K562 (cell line): Measurements from ENCODE around the gene BRWD1. TPM values are rescaled to one million over a fixed set of nuclear protein-coding genes. Genes with fewer than 3 reads are reported as not detected.
A peak's percentile ranks its signal among the peaks of the same experiment; 100 is the strongest.

Experiments used
- ARID3A ChIP-seq: IDR thresholded peaks from 2 replicates; pipeline ENCODE4 v1.6.1; 2012; ENCODE audit warnings: low read depth, low read length, improper control_type of control experiment, borderline replicate concordance
- ATF6 ChIP-seq: sonication (generic); formaldehyde crosslinking; IDR thresholded peaks from 2 replicates; pipeline ENCODE4 v1.4.0; 2020; ENCODE audit warnings: mild to moderate bottlenecking, missing genetic modification reagents
- CCNT2 ChIP-seq: IDR thresholded peaks from 2 replicates; pipeline ENCODE4 v1.6.1; 2011; ENCODE audit warnings: borderline replicate concordance, low read depth, mild to moderate bottlenecking, moderate library complexity, mixed read lengths, low read length; ENCODE audit not compliant: insufficient read length; ENCODE audit errors: extremely low read depth
- E2F3 ChIP-seq: fragments of 250-450 bp; sonication (Bioruptor Pico); IDR thresholded peaks from 2 replicates; pipeline ENCODE4 v1.4.0; 2020; ENCODE audit warnings: mild to moderate bottlenecking
- KHSRP ChIP-seq: fragments of 450-650 bp; IDR thresholded peaks from 2 replicates; pipeline ENCODE4 v1.6.1; 2017
- KLF16 ChIP-seq: IDR thresholded peaks from 2 replicates; pipeline ENCODE4 v1.6.1; 2016; ENCODE audit warnings: antibody characterized with exemption
- MYBL2 ChIP-seq, 2 experiments: fragments of 450-650 bp in 1 of 2; sonication (generic) in 1 of 2; formaldehyde crosslinking in 1 of 2; IDR thresholded peaks; 2 replicates each; pipeline versions ENCODE4 v1.6.1 to v1.8.1; 2017 to 2022; ENCODE audit warnings: borderline replicate concordance in 1 of 2, inconsistent platforms in 1 of 2, low read depth in 1 of 2, mild to moderate bottlenecking in 1 of 2, missing genetic modification reagents in 1 of 2, moderate library complexity in 1 of 2
- PRDM10 ChIP-seq: fragments of 450-650 bp; IDR thresholded peaks from 2 replicates; pipeline ENCODE4 v1.6.1; 2018; ENCODE audit not compliant: partially characterized antibody
- PRPF4 ChIP-seq: fragments of 200-400 bp; formaldehyde crosslinking; IDR thresholded peaks from one replicate; pipeline ENCODE4 v1.6.1; 2017; ENCODE audit warnings: low read length, low read depth, mild to moderate bottlenecking; ENCODE audit not compliant: insufficient read depth, poor library complexity, severe bottlenecking
- RBM39 ChIP-seq: fragments of 200-400 bp; formaldehyde crosslinking; optimal IDR thresholded peaks from 2 replicates; pipeline ENCODE3; 2018; ENCODE audit warnings: low read depth, low read length
- TAF9B ChIP-seq: fragments of 450-650 bp; IDR thresholded peaks from 2 replicates; pipeline ENCODE4 v1.6.1; 2018; ENCODE audit warnings: mild to moderate bottlenecking; ENCODE audit not compliant: partially characterized antibody
- ZBED1 ChIP-seq: IDR thresholded peaks from 2 replicates; pipeline ENCODE4 v1.6.1; 2014
- ZC3H8 ChIP-seq: fragments of 450-650 bp; IDR thresholded peaks from 2 replicates; pipeline ENCODE4 v1.6.1; 2017
- ZNF57 ChIP-seq: fragments of 450-650 bp; formaldehyde crosslinking; IDR thresholded peaks from 2 replicates; pipeline ENCODE4 v1.4.0; 2020; ENCODE audit warnings: mild to moderate bottlenecking, moderate library complexity
- ZNF644 ChIP-seq: fragments of 200-800 bp; sonication (Bioruptor generic); IDR thresholded peaks from 2 replicates; pipeline ENCODE4 v1.6.1; 2016; ENCODE audit warnings: low read depth, missing genetic modification characterization, missing compliant biosample characterization
- polyA plus RNA-seq, 8 experiments: library from polyadenylated mRNA; depleted of rRNA in 4 of 8; stranded (reverse) in 5 of 8; unstranded in 3 of 8; fragments of >200 nt; fragmentation: Nextera tagmentation in 2 of 8; fragmentation: Illumina TruSeq in 1 of 8; extraction: Ambion mirVana in 2 of 8; extraction: Trizol in 1 of 8; gene quantifications; 2 replicates each; pipeline versions ENCODE4 v1.2.1 to v1.2.3, GENCODE V29; 2011 to 2014; ENCODE audit warnings: inconsistent platforms in 1 of 8, missing spikeins in 1 of 8
- total RNA-seq, 7 experiments: library from RNA; depleted of rRNA in 6 of 7; stranded (reverse); fragments of >200 nt in 6 of 7; fragmentation: Illumina TruSeq in 2 of 7; extraction: Trizol in 2 of 7; gene quantifications; 2 replicates each; pipeline versions ENCODE4 v1.2.1 to v1.2.3, GENCODE V29; 2011 to 2021; ENCODE audit warnings: low replicate concordance in 1 of 7
- TF ChIP-seq, protein P1 (sequence below), 2 experiments: fragments of 450-650 bp; conservative IDR thresholded peaks; 2 replicates each; pipeline ENCODE4 v1.6.1; 2017; ENCODE audit warnings: mild to moderate bottlenecking in 2 of 2, moderate library complexity in 2 of 2
- TF ChIP-seq, protein P2 (sequence below): fragments of 250-450 bp; sonication (Bioruptor Pico); IDR thresholded peaks from 2 replicates; pipeline ENCODE4 v1.6.1; 2021; ENCODE audit warnings: mild to moderate bottlenecking

The BRWD1 gene
- total and polyA plus RNA-seq, 9 of the 15 experiments (the other 6 are each of a cell fraction or from before 2014, with no cell fraction given): 10.1 to 60.2 (median 34.1) TPM

DNA sequence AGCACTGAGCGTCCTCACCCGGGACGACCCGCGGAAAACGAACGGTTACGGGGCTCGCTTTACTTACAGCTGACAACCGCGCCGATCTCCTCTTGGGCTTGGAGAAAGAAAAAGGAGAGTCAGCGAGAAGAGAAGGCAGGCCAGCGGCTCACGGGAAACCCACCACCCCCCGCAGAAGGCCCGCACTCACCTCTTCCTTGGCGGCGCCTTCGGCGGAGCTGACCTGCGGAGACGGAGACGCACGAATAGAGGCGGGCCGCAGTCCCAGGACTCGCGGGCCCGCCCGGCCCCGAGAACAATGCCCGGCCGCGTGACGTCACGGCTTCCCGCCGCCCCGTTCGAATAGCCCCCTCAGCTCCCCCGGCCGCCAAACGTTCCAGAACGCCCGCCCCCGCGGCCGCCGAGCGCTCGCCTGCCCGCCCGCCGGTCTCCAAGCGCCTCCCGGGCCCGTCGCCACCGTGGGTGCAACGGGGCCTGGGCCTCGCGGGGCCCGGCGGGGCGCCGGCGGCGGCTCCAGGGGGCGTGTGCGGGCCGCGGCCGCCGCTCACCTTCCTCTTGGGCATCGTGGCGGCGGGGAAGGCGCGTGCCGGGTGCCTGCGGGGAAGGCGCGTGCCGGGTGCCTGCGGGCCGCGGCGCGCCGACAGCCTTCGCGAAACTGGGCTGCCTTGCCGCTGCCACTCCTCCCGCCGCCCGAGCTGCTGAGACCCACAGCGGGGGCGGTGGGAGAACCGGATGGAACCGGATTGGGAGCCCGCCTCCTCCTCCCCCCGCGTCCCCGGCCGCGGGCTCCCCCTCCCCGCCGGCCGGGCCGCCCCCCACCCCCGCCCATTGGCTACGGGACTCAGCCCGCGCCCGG lies 35.2 kb upstream of the BRWD1 start, which contains the start of gene HMGN1 (continued):
- TF ChIP-seq ZNF644 (tag) (no peak), RBM39 (no peak), KHSRP (peak; percentile 39; the same call in 1 of the 2 replicates), CCNT2 (peak; percentile 75), ZBED1 (no peak), ARID3A (no peak), ZC3H8 (no peak), PRDM10 (no peak), KLF16 (peak; percentile 87), MYBL2 (IDR thresholded peaks at IDR 0.05; ENCODE audit: low read depth) (no peak), MYBL2 (CRISPR knock-in tag; IDR thresholded peaks at IDR 0.05; ENCODE audit: borderline replicate concordance) (no peak), TAF9B (no peak), ZNF57 (no peak), E2F3 (CRISPR knock-in tag) (peak; percentile 63; the same call in 1 of the 2 replicates), ATF6 (CRISPR knock-in tag) (no peak), PRPF4 (no peak)
- TF ChIP-seq, protein P1, sequence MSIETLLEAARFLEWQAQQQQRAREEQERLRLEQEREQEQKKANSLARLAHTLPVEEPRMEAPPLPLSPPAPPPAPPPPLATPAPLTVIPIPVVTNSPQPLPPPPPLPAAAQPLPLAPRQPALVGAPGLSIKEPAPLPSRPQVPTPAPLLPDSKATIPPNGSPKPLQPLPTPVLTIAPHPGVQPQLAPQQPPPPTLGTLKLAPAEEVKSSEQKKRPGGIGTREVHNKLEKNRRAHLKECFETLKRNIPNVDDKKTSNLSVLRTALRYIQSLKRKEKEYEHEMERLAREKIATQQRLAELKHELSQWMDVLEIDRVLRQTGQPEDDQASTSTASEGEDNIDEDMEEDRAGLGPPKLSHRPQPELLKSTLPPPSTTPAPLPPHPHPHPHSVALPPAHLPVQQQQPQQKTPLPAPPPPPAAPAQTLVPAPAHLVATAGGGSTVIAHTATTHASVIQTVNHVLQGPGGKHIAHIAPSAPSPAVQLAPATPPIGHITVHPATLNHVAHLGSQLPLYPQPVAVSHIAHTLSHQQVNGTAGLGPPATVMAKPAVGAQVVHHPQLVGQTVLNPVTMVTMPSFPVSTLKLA (conservative IDR thresholded peaks at IDR 0.05): peak in 1 of 2 experiments; percentile 51; a peak in 1 of 4 replicates
- TF ChIP-seq, protein P2, sequence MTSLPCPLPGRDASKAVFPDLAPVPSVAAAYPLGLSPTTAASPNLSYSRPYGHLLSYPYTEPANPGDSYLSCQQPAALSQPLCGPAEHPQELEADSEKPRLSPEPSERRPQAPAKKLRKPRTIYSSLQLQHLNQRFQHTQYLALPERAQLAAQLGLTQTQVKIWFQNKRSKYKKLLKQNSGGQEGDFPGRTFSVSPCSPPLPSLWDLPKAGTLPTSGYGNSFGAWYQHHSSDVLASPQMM (CRISPR knock-in tag): no peak
